HEK293 (cell line): Measurements from ENCODE around the gene PRMT1.

Source experiments
- CTCF ChIA-PET: fragments of 350-600 bp; formaldehyde crosslinking; extraction: SDS; loops from one replicate; lab custom pipeline; 2021; ENCODE audit warnings: antibody characterized with exemption; lab: Yijun Ruan, JAX
- POLR2A ChIA-PET: fragments of 300-600 bp; formaldehyde crosslinking; extraction: SDS; loops from one replicate; lab custom pipeline; 2020; ENCODE audit warnings: antibody characterized with exemption, inconsistent platforms; lab: Yijun Ruan, JAX
- H3K27ac ChIP-seq: fragments of 200-500 bp; sonication (Bioruptor generic); 2 replicates; pipeline ENCODE4 v1.5.1; 2014; ENCODE audit warnings: low read depth, low read length, control low read depth, inconsistent platforms; ENCODE audit errors: extremely low read depth
- H3K36me3 ChIP-seq, 2 experiments: fragments of 200-500 bp in 1 of 2; sonication (Bioruptor generic) in 1 of 2; 1 replicate in 1 of 2; 2 replicates in 1 of 2; pipeline ENCODE4 v1.5.1; 2014 to 2017; ENCODE audit warnings: inconsistent platforms in 2 of 2, low read length in 2 of 2; ENCODE audit not compliant: control insufficient read depth in 2 of 2, insufficient read depth in 1 of 2
- H3K4me1 ChIP-seq: fragments of 200-500 bp; sonication (Bioruptor generic); 2 replicates; pipeline ENCODE4 v1.5.1; 2014; ENCODE audit warnings: mild to moderate bottlenecking, low read length, inconsistent platforms; ENCODE audit not compliant: control insufficient read depth, insufficient read depth
- H3K4me3 ChIP-seq: 2 replicates; pipeline ENCODE4 v1.5.1; 2011; ENCODE audit warnings: low read depth, mild to moderate bottlenecking, control low read depth, low read length, moderate library complexity
- H3K9me3 ChIP-seq: fragments of 200-500 bp; sonication (Bioruptor generic); 2 replicates; pipeline ENCODE4 v1.5.1; 2014; ENCODE audit warnings: low read depth, low read length, inconsistent platforms; ENCODE audit not compliant: control insufficient read depth, insufficient read depth
- AEBP2 ChIP-seq: fragments of 450-650 bp; formaldehyde crosslinking; IDR thresholded peaks from 2 replicates; pipeline ENCODE4 v1.5.1; 2016; ENCODE audit warnings: missing biosample characterization, missing genetic modification characterization, borderline replicate concordance
- CTCF ChIP-seq: fragments of 450-650 bp; formaldehyde crosslinking; IDR thresholded peaks from 2 replicates; pipeline ENCODE4 v1.5.1; 2016; ENCODE audit warnings: missing biosample characterization, missing genetic modification characterization
- PRDM6 ChIP-seq: fragments of 450-650 bp; formaldehyde crosslinking; IDR thresholded peaks from 2 replicates; pipeline ENCODE4 v1.5.1; 2017; ENCODE audit warnings: missing biosample characterization, missing genetic modification characterization
- RBAK ChIP-seq: fragments of 450-650 bp; formaldehyde crosslinking; IDR thresholded peaks from 2 replicates; pipeline ENCODE4 v1.5.1; 2016; ENCODE audit warnings: missing biosample characterization, missing genetic modification characterization
- SCRT2 ChIP-seq: fragments of 450-650 bp; formaldehyde crosslinking; IDR thresholded peaks from 2 replicates; pipeline ENCODE4 v1.5.1; 2016; ENCODE audit warnings: missing biosample characterization, missing genetic modification characterization
- WT1 ChIP-seq: fragments of 450-650 bp; formaldehyde crosslinking; IDR thresholded peaks from 2 replicates; pipeline ENCODE4 v1.5.1; 2016; ENCODE audit warnings: missing biosample characterization, missing genetic modification characterization
- YY1 ChIP-seq: fragments of 450-650 bp; formaldehyde crosslinking; IDR thresholded peaks from 2 replicates; pipeline ENCODE4 v1.5.1; 2018; ENCODE audit warnings: missing biosample characterization, missing genetic modification characterization
- YY2 ChIP-seq: fragments of 450-650 bp; formaldehyde crosslinking; IDR thresholded peaks from 2 replicates; pipeline ENCODE4 v1.5.1; 2016; ENCODE audit warnings: missing biosample characterization, missing genetic modification characterization
- ZBTB26 ChIP-seq: fragments of 450-650 bp; formaldehyde crosslinking; optimal IDR thresholded peaks from 2 replicates; pipeline ENCODE3; 2016; ENCODE audit warnings: missing biosample characterization, mild to moderate bottlenecking, missing genetic modification characterization
- ZEB2 ChIP-seq: fragments of 450-650 bp; formaldehyde crosslinking; IDR thresholded peaks from 2 replicates; pipeline ENCODE4 v1.5.1; 2016; ENCODE audit warnings: missing biosample characterization, missing genetic modification characterization
- ZNF114 ChIP-seq: fragments of 450-650 bp; formaldehyde crosslinking; IDR thresholded peaks from 2 replicates; pipeline ENCODE4 v1.5.0; 2017; ENCODE audit warnings: missing biosample characterization, missing genetic modification characterization
- ZNF146 ChIP-seq: fragments of 450-650 bp; formaldehyde crosslinking; IDR thresholded peaks from 2 replicates; pipeline ENCODE4 v1.5.1; 2016; ENCODE audit warnings: missing biosample characterization, missing genetic modification characterization
- ZNF16 ChIP-seq: fragments of 450-650 bp; formaldehyde crosslinking; IDR thresholded peaks from 2 replicates; pipeline ENCODE4 v1.5.1; 2016; ENCODE audit warnings: low read depth, missing biosample characterization, missing genetic modification characterization
- ZNF202 ChIP-seq: fragments of 450-650 bp; formaldehyde crosslinking; IDR thresholded peaks from 2 replicates; pipeline ENCODE4 v1.5.1; 2016; ENCODE audit warnings: missing biosample characterization, missing genetic modification characterization, borderline replicate concordance
- ZNF214 ChIP-seq: fragments of 450-650 bp; formaldehyde crosslinking; IDR thresholded peaks from 2 replicates; pipeline ENCODE4 v1.5.1; 2017; ENCODE audit warnings: missing biosample characterization, mild to moderate bottlenecking, missing genetic modification characterization, borderline replicate concordance
- ZNF223 ChIP-seq: fragments of 450-650 bp; formaldehyde crosslinking; IDR thresholded peaks from 2 replicates; pipeline ENCODE4 v1.5.1; 2016; ENCODE audit warnings: missing biosample characterization, missing genetic modification characterization
- ZNF274 ChIP-seq, 2 experiments: fragments of 200-500 bp in 1 of 2; fragments of 450-650 bp in 1 of 2; sonication (Bioruptor generic) in 1 of 2; formaldehyde crosslinking in 1 of 2; IDR thresholded peaks; 2 replicates each; pipeline versions ENCODE4 v1.5.1 to v1.6.1; 2014 to 2016; ENCODE audit warnings: borderline replicate concordance in 1 of 2, inconsistent platforms in 1 of 2, low read length in 1 of 2, missing biosample characterization in 1 of 2, missing genetic modification characterization in 1 of 2
- ZNF398 ChIP-seq: fragments of 450-650 bp; formaldehyde crosslinking; IDR thresholded peaks from 2 replicates; pipeline ENCODE4 v1.5.1; 2017; ENCODE audit warnings: missing biosample characterization, missing genetic modification characterization
- ZNF423 ChIP-seq: fragments of 450-650 bp; formaldehyde crosslinking; IDR thresholded peaks from 2 replicates; pipeline ENCODE4 v1.5.1; 2016; ENCODE audit warnings: missing biosample characterization, missing genetic modification characterization
- ZNF488 ChIP-seq: fragments of 450-650 bp; formaldehyde crosslinking; IDR thresholded peaks from 2 replicates; pipeline ENCODE4 v1.5.1; 2016; ENCODE audit warnings: missing biosample characterization, missing genetic modification characterization
- ZNF510 ChIP-seq: fragments of 450-650 bp; formaldehyde crosslinking; IDR thresholded peaks from 2 replicates; pipeline ENCODE4 v1.5.1; 2018; ENCODE audit warnings: mild to moderate bottlenecking, missing genetic modification characterization, missing biosample characterization; ENCODE audit not compliant: insufficient replicate concordance
- ZNF585B ChIP-seq: fragments of 450-650 bp; formaldehyde crosslinking; IDR thresholded peaks from 2 replicates; pipeline ENCODE4 v1.5.1; 2016; ENCODE audit warnings: missing biosample characterization, missing genetic modification characterization
- ZNF623 ChIP-seq: fragments of 450-650 bp; formaldehyde crosslinking; IDR thresholded peaks from 2 replicates; pipeline ENCODE4 v1.5.1; 2016; ENCODE audit warnings: missing biosample characterization, missing genetic modification characterization
- ZNF768 ChIP-seq: fragments of 450-650 bp; formaldehyde crosslinking; IDR thresholded peaks from 2 replicates; pipeline ENCODE4 v1.5.1; 2018; ENCODE audit warnings: missing biosample characterization, mild to moderate bottlenecking, missing genetic modification characterization
- ZNF777 ChIP-seq: fragments of 450-650 bp; formaldehyde crosslinking; IDR thresholded peaks from 2 replicates; pipeline ENCODE4 v1.5.1; 2017; ENCODE audit warnings: missing biosample characterization, missing genetic modification characterization, borderline replicate concordance
- ZNF792 ChIP-seq: fragments of 450-650 bp; formaldehyde crosslinking; IDR thresholded peaks from 2 replicates; pipeline ENCODE4 v1.5.1; 2016; ENCODE audit warnings: missing biosample characterization, missing genetic modification characterization
- ZSCAN4 ChIP-seq: fragments of 450-650 bp; formaldehyde crosslinking; IDR thresholded peaks from 2 replicates; pipeline ENCODE4 v1.5.1; 2017; ENCODE audit warnings: missing biosample characterization, missing genetic modification characterization

The PRMT1 gene

GRCh38 chr19:49642492-49643035 is 34.5 kb upstream of the PRMT1 start:
- H3K36me3 ChIP-seq, result peaks cover 10 to 40% of the 10 kb centered on the region in 2 experiments
- H3K4me3 ChIP-seq, result peak overlapping the region; percentile 78
- ChIA-PET CTCF (interaction anchor here (0.9 to 6.5 kb wide), 4 partner anchors 12 to 72 kb away, joined by 3 to 59 read pairs (median 6); partner anchors contain the start of gene PRR12), POLR2A (interaction anchor here (0.6 to 3.5 kb wide), 15 partner anchors 12 to 227 kb away, joined by 3 to 124 read pairs (median 8); partner anchors contain the start of genes BCL2L12, FUZ, IRF3 and NOSIP)
- peaks cover 31% of the 10 kb centered on the region for H3K4me1 ChIP-seq
- H3K27ac ChIP-seq, result peak overlapping the region; percentile 98
- no peaks in the 10 kb centered on the region for H3K9me3 ChIP-seq
- no peak for TF ChIP-seq ZNF398
- TF ChIP-seq ZNF202, result no peak
- TF ChIP-seq ZNF16 (tag by site-specific recombination), result no peak
- TF ChIP-seq SCRT2 (tag by site-specific recombination), result 0 out of 2 replicates have a peak, but pooled peaks have one; percentile 41
- 0 out of 2 replicates have a peak, but pooled peaks have one; percentile 24 for TF ChIP-seq ZNF777 (tag by site-specific recombination)
- TF ChIP-seq RBAK, result no peak
- TF ChIP-seq ZNF792 (tag by site-specific recombination), result no peak
- TF ChIP-seq ZNF146, result no peak
- TF ChIP-seq YY2, result no peak
- no peak for TF ChIP-seq ZNF623 (tag by site-specific recombination)
- no peak for TF ChIP-seq ZNF585B (tag by site-specific recombination)
- TF ChIP-seq ZNF768 (tag by site-specific recombination), result no peak
- no peak for TF ChIP-seq ZNF223 (tag by site-specific recombination)
- 0 out of 2 replicates have a peak, but pooled peaks have one; percentile 7 for TF ChIP-seq YY1 (tag by site-specific recombination)
- no peak for TF ChIP-seq ZEB2 (tag by site-specific recombination)
- no peak for TF ChIP-seq WT1 (tag by site-specific recombination)
- no peak for TF ChIP-seq AEBP2 (tag by site-specific recombination)
- TF ChIP-seq ZNF274 (IDR thresholded peaks at IDR 0.05; ENCODE audit: low read length), result no peak
- no peak for TF ChIP-seq ZNF274 (tag by site-specific recombination; IDR thresholded peaks at IDR 0.05; ENCODE audit: borderline replicate concordance)
- 0 out of 2 replicates have a peak, but pooled peaks have one; percentile 32 for TF ChIP-seq CTCF (tag by site-specific recombination)
- TF ChIP-seq ZSCAN4 (tag by site-specific recombination), result no peak
- TF ChIP-seq ZNF423, result no peak
- TF ChIP-seq ZBTB26 (tag by site-specific recombination), result no peak
- no peak for TF ChIP-seq ZNF114 (tag by site-specific recombination)
- TF ChIP-seq ZNF510, result no peak
- TF ChIP-seq PRDM6 (tag by site-specific recombination), result no peak
- TF ChIP-seq ZNF214 (tag by site-specific recombination), result no peak
- no peak for TF ChIP-seq ZNF488 (tag by site-specific recombination)
